ENCODE data around the gene USF1. TPM values are rescaled to one million over a fixed set of nuclear protein-coding genes. Genes with fewer than 3 reads are reported as not detected.
"Not testable (repeated sequence)": the region's sequence is repeated elsewhere in the genome, so short reads cannot be mapped to it uniquely, and the experiment has no call there.

The USF1 gene
- total RNA-seq, 4 donors from 2014 or later: 41.9 to 55.1 (median 49.1) TPM

DNA sequence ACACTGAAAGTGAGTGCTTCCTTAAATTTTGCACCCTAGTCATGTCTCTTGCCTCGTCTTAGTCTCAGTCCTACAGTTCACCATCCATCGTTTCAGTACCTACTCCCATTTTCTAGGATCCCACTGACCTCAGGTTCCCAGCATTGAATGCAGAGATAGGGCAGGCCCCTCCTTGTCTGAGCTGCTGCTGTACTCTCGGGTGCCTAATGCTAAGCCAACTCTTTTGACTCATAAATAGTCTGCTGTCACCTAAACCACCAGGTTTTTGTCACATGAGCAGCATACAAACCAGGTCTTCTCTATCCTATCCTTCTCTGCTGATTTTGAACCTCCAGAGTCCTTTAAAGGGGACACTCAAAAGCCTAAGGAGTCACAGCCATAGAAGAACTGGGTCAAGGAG lies 20.9 kb upstream of the USF1 start:
- Histone ChIP-seq H3K9me3 (no peaks in the 10 kb centered on the region), H3K27ac (no peak overlapping the region), H3K4me1 (no peaks in the 10 kb centered on the region), H3K36me3 (no peaks in the 10 kb centered on the region), H3K27me3 (peaks cover 0 to 10% (median 0%) of the 10 kb centered on the region in 3 donors), H3K4me3 (no peak overlapping the region)
- ATAC-seq (no peak), DNase-seq (no peak)
- TF ChIP-seq, protein P1, sequence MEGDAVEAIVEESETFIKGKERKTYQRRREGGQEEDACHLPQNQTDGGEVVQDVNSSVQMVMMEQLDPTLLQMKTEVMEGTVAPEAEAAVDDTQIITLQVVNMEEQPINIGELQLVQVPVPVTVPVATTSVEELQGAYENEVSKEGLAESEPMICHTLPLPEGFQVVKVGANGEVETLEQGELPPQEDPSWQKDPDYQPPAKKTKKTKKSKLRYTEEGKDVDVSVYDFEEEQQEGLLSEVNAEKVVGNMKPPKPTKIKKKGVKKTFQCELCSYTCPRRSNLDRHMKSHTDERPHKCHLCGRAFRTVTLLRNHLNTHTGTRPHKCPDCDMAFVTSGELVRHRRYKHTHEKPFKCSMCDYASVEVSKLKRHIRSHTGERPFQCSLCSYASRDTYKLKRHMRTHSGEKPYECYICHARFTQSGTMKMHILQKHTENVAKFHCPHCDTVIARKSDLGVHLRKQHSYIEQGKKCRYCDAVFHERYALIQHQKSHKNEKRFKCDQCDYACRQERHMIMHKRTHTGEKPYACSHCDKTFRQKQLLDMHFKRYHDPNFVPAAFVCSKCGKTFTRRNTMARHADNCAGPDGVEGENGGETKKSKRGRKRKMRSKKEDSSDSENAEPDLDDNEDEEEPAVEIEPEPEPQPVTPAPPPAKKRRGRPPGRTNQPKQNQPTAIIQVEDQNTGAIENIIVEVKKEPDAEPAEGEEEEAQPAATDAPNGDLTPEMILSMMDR (IDR thresholded peaks at IDR 0.05 in 4 of 5, conservative IDR thresholded peaks at IDR 0.05 in 1 of 5): no peak
- TF ChIP-seq POLR2A (IDR thresholded peaks at IDR 0.05): no peak
- intact Hi-C loops (cut with DNase I; ENCODE audit: low total_unique reads) (no loop called here), in situ Hi-C loops (cut with MboI; ENCODE audit: low sequenced_read_pairs in 4 of 4) (no loop called here)

DNA sequence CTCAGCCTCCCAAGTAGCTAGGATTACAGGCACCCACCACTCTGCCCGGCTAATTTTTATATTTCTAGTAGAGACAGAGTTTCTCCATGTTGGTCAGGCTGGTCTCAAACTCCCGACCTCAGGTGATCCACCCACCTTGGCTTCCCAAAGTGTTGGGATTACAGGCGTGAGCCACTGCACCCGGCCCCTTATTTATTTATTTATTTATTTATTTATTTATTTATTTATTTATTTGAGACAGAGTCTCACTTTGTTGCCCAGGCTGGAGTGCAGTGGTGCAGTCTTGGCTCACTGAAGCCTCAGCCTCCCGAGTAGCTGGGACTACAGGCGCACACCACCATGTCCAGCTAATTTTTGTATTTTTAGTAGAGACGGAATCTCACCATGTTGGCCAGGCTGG lies 19.9 kb upstream of the USF1 start:
- ATAC-seq; H3K27me3 ChIP-seq; in situ Hi-C loops (cut with MboI; ENCODE audit: low sequenced_read_pairs in 4 of 4); intact Hi-C loops (cut with DNase I; ENCODE audit: low total_unique reads); H3K36me3 ChIP-seq; H3K27ac ChIP-seq; DNase-seq; H3K4me3 ChIP-seq; H3K4me1 ChIP-seq; H3K9me3 ChIP-seq: not testable (repeated sequence)

GRCh38 chr1:161063936-161064335 lies 18.2 kb upstream of the USF1 start:
- ATAC-seq; H3K36me3 ChIP-seq; H3K27ac ChIP-seq; H3K4me1 ChIP-seq; DNase-seq; intact Hi-C loops (cut with DNase I; ENCODE audit: low total_unique reads); H3K4me3 ChIP-seq; H3K9me3 ChIP-seq; in situ Hi-C loops (cut with MboI; ENCODE audit: low sequenced_read_pairs in 4 of 4); H3K27me3 ChIP-seq: not testable (repeated sequence)

DNA sequence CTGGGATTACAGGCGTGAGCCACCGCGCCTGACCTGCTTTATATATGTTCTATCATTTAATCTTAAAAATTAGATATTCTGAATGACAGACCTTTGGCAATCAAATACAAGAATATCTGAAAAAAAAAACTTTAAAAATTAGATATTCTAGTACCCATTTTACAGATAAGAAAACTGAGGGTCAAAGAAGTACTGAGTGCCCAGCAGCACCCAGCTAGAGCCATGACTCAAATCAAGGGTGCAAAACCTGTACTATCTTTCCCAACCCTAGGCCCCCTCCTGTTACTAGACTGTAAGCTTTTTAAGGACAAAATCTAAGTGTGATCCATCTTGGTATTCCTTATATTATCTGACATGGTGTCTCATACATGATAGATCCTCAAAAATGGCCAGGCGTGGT lies 15.6 kb upstream of the USF1 start:
- peaks cover 0 to 13% (median under 1%) of the 10 kb centered on the region in 3 donors for H3K27me3 ChIP-seq
- no peaks in the 10 kb centered on the region for H3K9me3 ChIP-seq
- ATAC-seq (no peak), DNase-seq (no peak)
- no peak overlapping the region for H3K27ac ChIP-seq
- no peaks in the 10 kb centered on the region for H3K36me3 ChIP-seq
- intact Hi-C loops (cut with DNase I; ENCODE audit: low total_unique reads) (no loop called here), in situ Hi-C loops (cut with MboI; ENCODE audit: low sequenced_read_pairs in 4 of 4) (no loop called here)
- H3K4me3 ChIP-seq: no peak overlapping the region
- TF ChIP-seq POLR2A (IDR thresholded peaks at IDR 0.05): no peak
- TF ChIP-seq, protein P1 (IDR thresholded peaks at IDR 0.05 in 4 of 5, conservative IDR thresholded peaks at IDR 0.05 in 1 of 5): no peak
- H3K4me1 ChIP-seq: no peaks in the 10 kb centered on the region

DNA sequence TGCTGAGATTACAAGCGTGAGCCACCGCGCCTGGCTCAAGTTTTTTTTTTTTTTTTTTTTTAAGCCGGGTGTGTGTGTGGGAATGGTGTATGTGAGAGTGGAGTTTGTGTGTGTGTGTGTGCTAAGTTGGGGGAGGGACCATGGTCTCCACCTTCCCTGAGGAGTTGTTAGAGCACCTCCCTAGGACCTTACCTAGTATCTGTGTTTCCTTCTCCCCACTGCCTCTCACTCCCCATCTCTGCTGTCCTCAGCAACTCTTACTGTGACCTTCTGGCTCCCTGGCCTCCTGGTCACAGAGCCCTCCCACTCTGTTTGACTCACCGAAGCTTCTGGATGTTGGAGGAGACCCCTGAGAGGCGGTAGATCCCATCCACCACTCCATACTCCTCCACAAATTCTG lies 13.5 kb upstream of the USF1 start:
- H3K9me3 ChIP-seq: no peaks in the 10 kb centered on the region
- no peak overlapping the region for H3K27ac ChIP-seq
- no peaks in the 10 kb centered on the region for H3K4me1 ChIP-seq
- in situ Hi-C loops (cut with MboI; ENCODE audit: low sequenced_read_pairs in 4 of 4): no loop called here
- DNase-seq (no peak), ATAC-seq (no peak)
- H3K36me3 ChIP-seq: no peaks in the 10 kb centered on the region
- TF ChIP-seq, protein P1 (IDR thresholded peaks at IDR 0.05 in 4 of 5, conservative IDR thresholded peaks at IDR 0.05 in 1 of 5): no peak
- TF ChIP-seq POLR2A (IDR thresholded peaks at IDR 0.05): no peak
- peaks cover 0 to 12% (median 10%) of the 10 kb centered on the region in 3 donors for H3K27me3 ChIP-seq
- intact Hi-C loops (cut with DNase I; ENCODE audit: low total_unique reads): no loop called here
- no peak overlapping the region for H3K4me3 ChIP-seq

DNA sequence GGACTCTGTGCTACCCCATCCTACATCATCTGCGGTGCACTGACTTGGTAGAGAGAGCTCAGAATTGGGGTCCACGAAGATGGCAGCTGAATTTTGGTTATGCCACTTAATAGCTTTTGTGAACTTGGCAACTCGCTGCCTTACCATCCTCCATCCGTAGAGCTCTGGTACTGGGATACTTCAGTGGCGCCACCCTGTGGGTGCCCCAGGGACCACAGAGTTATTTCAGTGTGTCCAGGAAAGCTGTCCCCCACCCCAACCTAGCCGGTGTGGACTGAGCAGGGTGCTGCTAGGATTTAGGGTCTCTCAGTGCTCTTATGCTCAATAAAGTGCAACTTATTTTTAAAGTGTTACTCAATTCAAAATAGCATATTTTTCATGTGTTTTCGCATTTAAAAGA lies 9.0 kb upstream of the USF1 start:
- in situ Hi-C loops (cut with MboI; ENCODE audit: low sequenced_read_pairs in 4 of 4): no loop called here
- Histone ChIP-seq H3K4me3 (no peak overlapping the region), H3K27me3 (peaks cover 0 to 16% (median 10%) of the 10 kb centered on the region in 3 donors), H3K36me3 (no peaks in the 10 kb centered on the region), H3K4me1 (no peaks in the 10 kb centered on the region), H3K27ac (no peak overlapping the region), H3K9me3 (no peaks in the 10 kb centered on the region)
- TF ChIP-seq, protein P1 (IDR thresholded peaks at IDR 0.05 in 4 of 5, conservative IDR thresholded peaks at IDR 0.05 in 1 of 5): no peak
- ATAC-seq (no peak), DNase-seq (no peak)
- intact Hi-C loops (cut with DNase I; ENCODE audit: low total_unique reads): no loop called here

All from gastrocnemius medialis (tissue), 4 donors.